NCI-H2196 treated with DMSO at 0.1 percent for 48 hours (cell line): Measurements from ENCODE around the gene VWA3B.
"Not testable (repeated sequence)": the region's sequence is repeated elsewhere in the genome, so short reads cannot be mapped to it uniquely, and the experiment has no call there.

Source experiments
- DNase-seq: peaks from one replicate; lab custom pipeline; 2025; ENCODE audit not compliant: unreplicated experiment; lab: John Stamatoyannopoulos, UW

Gene VWA3B

DNA sequence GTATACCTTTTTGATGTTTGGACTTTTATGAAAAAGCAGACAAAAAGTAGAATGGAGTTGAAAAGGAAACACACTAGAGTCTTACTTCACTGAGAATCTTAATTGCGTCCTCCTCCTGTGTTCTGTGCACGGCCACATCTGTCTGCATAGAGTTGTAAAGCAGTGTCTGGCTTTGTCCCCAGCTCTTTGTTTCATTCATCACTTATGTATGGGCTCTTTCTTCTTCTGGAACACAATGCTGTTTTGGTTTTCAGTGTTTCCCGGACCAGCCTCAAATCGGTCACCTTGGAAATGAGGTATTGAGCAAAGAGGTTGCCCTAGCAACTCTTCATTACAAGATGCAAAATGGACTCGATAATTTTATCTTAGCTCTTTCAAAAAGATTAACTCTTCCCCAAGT lies 155.0 kb downstream of the VWA3B start:
- no peak for DNase-seq

DNA sequence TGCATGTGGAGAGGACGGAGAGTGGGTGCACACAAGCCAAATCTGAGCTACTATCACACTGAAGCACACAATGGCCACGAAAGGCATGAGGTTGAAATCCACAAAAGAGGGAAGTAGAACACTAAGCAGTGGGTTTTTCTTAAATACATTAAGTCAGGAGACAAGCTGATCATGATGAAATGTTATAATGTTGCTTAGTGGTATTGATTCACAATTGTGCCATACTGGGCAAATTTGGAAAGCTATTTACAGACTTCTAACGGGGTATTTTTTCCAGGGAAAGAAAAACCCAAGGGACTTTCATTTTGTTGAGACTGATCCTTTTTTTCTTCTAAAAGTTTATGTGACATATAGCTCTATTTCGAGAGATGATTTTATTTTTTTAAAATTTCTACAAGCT lies 158.5 kb downstream of the VWA3B start:
- no peak for DNase-seq

DNA sequence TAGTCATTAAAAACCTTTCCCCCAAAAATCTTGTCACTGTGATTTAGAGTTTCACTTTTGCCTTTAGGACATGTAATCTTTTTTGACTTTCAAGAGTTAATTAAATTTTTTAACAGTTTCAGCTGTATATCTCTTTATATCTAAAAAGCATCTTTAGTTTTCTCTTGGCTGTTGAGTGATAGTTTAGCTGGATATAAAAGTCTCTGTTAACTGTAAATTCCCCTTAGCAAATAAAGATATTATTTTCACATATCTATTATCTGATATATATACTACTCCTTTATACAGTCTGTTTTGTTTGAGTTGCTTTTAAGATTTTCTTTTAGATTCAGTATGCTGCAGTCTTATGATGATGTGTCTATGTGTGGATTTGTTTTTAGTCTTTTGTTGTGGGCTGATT lies 160.4 kb downstream of the VWA3B start:
- DNase-seq, result no peak

DNA sequence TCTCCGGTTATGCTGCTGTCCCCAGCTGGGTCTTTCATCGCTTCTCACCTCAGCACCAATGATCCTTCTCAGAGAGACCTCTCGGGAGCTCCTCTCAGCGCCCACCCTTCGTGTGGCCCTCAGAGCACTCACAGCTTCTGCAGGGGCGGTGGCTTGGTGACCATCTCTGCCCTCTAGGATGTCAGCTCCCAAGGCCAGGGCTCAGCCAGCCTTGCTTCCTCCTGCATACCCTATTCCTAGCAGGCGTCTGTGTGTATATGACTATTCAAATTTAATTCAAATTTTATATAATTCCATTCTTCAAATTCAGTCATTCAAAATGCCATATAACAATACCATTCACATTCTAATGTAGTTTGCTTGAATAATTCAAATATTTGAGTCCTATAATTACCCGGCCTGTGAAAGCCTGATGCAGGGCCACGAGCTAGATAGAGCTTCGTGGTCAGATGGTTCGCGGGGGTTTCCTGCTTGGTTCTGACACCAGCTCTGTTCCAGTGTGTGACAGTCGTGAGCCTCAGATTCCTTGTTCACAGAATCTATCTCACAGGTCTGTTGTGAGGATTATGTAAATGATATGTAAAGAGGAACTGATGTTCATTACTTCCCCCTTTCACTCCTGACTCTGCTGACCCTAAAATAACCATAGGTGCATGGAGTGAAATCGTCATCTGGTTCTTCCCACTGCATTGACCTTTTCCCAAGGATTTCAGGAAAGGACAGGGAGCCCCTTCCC lies 165.2 kb downstream of the VWA3B start:
- DNase-seq, result no peak

DNA sequence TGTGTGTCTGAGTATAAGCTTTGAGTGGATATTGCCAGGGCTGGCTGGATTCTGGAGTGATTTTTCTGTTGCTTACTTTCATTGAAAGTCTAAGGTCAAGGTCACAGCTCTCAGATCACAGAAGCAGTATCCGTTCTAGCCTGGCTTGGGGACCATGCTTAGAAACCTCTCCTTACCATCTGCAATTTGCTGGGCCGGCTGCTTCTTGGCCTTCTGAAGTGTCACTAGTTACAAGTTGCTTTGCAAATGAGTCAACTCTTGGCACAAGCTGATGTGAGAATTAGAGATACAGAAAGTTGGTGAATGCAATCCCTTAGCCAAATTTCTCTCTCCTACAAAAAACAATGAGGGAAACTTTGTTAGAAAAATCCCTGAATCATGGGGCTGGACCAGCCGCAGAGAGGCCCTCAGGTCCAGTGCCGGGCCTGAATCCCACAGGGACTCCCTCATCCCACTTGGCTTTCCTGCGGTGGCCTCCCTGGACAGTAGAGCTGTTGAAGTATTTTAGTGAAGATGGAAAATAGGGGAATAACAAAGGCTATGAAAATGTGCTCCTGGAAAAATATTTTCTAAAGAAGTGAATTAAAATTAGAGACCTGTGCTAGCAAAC lies 166.6 kb downstream of the VWA3B start:
- DNase-seq, result no peak

DNA sequence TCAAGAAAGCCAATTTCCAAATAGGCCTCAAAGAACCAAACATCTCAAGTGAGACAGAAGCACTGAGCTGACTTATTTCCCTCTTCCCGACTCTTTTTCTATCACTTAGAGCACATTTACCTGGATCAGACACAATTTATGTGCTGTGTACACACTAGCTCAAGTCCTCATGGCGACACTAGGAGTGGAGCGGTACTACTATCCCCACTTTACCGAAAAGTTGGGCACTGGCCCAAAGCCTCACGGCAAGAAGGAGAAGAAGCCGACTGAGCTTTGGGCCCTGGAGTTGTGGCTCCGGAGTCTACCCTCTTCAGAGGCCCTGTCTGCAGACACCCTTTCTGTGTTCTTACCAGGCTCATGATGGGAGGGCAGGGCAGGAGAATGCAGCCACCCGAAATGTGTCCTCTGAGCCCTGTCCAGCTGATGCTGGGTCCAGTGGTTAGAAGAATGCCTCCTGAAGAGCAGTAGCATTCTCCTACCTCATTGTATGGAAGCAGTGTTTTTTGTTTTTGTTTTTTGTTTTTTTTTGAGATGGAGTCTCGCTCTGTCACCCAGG lies 167.6 kb downstream of the VWA3B start:
- DNase-seq, result no peak

DNA sequence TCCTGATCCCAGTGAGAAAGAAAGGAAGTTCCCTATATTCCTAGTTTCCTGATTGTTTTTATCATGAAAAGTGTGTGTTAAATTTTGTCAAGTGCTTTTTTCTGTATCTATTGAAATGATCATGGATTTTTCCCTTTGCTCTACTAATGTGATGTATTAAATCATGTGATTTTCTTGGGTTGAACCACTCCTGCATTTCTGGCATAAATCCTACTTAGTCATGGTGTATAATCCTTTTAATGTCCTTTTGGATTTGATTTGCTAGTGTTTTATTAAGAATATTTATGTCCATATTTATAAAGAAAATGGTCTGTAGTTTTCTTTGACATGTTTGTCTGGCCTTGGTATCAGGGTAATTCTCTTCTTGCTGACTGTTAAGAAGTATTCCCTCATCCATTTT lies 171.9 kb downstream of the VWA3B start:
- DNase-seq, result no peak

DNA sequence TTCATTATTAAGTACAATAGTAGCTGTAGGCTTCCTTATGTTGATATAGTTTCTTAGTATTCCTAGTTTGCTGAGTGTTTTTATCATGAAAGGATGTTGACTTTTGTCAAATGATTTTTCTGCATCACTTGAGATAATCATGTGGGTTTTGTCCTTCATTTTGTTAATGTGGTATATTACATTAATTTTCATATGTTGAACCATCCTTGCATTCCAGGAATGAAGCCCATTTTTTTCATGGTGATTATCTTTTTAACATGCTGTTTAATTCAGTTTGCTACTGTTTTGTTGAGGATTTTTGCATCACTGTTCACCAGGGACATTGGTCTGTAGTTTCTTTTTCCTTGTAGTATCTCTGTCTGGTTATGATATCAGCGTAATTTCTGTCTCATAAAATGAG lies 176.4 kb downstream of the VWA3B start:
- DNase-seq, result no peak

DNA sequence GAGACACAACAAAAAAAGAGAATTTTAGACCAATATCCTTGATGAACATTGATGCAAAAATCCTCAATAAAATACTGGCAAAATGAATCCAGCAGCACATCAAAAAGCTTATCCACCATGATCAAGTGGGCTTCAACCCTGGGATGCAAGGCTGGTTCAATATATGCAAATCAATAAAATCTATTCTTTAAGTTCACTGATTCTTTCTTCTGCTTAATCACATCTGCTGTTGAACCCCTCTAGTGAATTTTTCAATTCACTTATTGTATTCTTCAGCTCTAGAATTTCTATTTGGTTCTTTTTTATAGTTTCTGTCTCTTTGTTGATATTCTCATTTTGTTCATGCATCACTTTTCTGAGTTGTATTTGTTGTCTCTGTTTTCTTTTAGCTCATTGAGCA lies 181.3 kb downstream of the VWA3B start:
- not testable (repeated sequence) for DNase-seq

DNA sequence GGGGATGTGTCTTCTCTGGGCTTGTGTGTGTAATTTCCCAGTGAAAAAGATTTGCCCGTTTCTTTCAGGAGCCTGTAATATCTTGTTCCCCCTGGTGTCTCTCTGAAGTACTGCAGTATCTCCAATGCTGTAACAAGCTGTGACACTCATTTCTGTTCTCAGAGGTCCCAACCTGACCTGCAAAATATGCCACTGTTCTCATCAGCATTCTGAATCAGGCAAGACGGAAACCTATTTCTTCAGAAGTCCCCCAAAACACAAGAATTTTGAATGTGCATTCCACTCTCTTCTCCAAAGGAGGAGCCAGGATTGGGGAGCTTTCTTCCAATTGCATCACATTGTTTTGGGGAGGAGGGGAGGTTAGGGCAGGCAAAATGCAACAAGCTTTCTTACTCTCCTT lies 182.3 kb downstream of the VWA3B start:
- no peak for DNase-seq

DNA sequence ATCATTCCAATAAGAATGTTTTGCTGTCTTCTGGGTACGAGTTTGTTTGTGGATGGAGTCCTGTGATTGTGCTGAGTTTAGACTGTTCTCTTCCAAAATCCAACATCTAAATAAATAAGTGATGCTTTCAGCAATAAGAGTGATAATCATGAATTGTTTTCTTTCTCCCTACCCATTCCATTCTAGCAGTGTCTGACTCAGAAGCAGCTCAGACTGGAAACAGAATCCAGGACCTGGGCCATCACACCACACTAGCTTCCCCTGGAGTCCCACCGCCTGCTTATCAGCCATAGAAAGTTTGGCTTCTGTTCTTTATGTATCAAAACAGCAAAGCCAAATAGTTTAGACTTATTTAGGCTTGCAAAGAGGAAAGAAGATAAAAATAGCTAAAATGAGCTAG lies 182.9 kb downstream of the VWA3B start:
- DNase-seq, result no peak

DNA sequence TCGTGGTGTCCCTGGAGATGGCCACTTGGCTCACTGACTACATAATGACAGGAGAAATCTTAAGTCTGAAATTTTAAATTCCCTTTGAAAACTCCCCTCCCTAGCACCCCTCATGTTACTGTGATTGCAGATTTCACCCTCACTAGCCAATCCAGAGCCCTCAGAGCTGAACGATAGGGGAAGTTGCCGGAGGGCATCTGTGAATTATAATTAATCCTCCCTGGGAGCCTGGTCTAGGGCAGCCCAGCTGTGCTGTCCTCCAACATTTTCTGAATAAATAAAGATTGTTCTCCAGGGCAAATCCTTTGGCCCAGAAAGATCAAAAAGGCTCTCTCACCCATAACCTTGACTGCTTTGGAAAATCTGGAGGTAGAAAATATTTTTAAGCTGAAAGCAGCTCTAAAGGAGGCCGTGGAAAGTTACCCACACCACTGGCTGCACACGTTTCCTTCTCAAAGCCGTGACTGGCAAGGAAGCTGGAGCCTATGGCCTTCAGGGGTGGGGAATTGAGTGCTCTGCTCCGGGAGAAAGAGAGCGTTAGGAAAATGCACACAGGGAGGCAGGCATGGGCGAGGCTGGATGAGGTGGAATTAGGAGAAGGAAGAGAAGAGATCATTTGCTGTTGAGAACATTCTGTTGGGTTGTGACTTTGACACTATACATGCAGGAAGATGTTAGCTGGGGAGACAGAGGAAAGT lies 190.3 kb downstream of the VWA3B start:
- no peak for DNase-seq

DNA sequence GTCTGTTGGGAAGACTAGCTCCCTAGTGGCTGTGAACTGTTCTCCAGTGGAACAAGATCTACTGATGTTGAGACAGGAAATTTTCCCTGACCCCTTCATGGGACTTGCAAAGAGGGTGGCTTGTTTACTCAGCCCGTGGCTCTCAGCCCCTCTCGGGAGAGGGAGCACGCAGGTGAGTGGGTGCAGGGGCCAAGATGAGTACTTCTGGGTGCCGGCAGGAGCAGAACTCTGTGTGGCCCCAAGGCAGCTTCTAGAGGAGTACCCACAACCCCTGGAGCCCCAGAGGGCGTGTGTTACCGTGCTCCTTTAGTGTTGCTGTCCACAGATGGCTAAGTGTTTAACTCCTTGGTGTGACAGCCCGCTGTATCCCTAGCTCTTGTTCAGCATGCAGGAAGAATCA lies 191.1 kb downstream of the VWA3B start:
- no peak for DNase-seq

DNA sequence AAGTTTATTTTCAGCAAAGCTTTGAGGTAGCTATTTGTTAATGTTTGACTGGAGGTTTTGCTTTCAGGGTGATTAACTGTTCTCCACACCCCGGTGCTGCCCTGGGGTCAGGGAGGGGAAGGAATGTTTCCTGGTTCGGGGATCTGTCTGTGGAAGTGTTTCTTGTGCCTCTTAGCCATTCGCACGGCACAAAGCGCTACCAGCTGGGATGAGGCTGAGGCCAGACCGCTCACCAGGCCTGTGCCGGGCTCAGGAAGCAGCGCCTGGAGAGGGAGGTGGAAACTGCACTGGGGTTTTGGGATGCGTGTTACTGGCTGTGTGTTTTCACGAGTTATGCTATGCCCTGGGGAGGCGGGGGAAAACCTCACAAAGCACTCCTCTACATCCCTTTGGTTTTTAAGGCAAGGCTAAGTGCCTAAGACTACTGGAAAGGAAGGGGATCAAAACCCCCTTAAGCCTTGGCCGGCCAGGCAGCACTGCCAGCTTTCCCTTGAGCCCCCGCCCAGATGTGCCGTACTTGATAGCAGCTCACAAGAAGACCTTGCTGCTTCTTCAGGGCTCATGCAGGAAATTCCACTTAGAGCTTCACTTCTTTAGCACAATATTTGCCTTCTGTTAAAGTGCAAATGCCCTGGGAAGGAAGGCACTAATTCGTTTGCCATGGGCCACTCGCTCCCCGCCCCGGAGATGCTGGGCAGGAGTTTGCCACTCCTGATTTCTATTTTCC lies 193.6 kb downstream of the VWA3B start:
- DNase-seq, result no peak

DNA sequence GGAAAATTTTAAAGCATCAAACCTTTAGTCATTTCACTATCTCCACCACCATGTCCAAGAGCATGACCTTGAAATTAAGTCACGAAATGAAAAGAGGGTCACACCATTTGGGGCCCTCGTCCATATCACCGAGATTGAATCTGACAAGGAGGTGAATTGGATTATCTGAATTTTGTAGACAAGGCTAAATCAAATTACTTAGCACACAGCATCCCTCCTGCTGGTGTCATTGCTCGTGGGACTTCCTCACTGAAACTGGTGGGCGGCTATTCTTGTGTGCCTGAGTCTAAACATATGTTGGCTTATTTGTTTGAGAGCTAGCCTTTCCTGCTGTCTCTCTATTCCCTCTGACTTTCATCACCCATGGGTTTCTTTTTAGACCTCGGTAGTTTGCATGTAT lies 194.6 kb downstream of the VWA3B start:
- no peak for DNase-seq

DNA sequence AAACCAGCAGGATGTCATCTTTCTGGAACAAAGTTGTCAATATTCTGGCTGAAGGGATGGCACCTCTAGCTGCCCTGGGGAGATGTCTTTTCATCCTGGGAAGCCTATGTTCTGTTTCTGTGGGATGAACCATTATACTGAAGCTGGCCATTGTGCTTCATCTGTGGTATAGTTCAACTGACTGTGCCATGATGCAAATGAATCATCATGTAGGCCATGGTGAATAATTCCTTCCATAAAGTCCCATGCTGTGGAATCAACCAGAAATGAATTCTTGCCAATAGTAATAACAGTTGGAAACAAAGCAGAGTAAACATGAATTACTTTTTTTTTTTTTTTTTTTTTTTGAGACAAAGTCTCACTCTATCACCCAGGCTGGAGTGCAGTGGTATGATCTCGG lies 195.1 kb downstream of the VWA3B start:
- no peak for DNase-seq

DNA sequence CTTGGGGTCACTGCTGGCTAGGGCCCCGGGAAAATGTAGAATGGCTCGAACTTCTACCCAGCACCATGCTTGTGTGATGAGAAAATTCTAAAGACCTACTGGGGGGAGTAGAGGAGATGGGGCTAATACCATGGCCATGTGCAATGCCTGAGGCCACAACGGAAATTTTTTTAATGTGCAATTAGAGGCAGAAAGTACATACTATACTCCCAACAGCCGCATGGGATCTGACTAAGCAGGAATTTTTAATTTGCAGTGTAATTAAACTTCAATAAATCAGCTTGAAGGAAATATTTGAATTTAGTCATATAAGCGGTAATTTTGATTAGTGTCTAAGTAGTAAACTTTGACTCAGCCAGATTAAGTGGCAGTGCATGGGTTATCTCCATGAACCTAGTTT lies 206.1 kb downstream of the VWA3B start:
- no peak for DNase-seq

DNA sequence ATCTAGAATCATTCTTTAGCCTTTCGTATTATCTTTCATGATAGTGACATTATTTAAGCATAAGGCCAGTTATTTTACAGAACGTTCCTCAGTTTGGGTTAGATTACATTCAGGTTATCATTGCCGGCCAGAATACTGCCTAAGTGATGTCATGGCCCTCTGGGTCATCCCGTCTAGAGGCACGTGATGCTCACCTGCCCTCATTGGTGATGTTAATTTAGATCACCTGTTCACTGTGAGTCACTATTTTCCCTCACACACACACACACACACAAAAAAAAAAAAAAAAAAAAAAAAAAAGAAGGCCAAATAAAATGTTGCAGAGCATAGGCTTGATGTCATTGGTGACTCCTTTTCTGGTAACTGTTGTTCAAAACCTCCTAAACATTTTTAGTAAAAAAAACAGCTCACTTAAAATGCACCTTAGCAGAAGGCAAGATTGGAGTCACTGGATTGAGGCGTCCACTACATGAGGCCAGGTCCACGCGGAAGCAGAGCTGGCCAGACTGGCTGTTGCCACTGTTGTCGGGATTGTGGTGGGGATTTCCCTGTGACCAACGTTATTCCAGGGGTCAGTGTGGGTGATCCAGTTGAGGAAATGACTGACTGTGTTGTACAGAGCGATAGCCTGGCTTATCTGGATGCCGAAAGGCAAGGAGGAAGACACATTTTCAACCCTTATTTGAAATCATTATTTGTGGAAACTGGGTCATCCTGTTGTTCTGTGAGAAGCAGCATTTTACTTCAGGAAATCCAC lies 207.1 kb downstream of the VWA3B start:
- DNase-seq, result no peak

DNA sequence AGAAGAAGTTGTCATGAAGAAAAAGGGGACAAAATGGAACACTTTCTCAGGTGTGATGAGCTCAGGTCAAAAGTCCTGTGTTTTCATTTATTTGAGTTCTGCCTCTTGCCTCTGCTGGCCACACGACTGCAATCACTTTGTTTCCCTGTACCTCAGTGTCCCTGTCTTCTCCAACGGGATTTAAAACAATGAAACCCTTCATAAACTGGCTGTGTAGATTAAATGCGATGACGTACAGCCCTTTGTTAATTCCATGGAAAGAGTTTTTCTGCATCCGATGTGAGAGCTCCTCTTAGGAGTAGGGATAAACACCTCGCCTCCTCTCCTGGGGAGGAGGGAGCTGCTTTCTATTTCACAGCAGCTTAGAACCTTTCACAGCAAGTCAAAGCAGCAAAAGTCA lies 207.7 kb downstream of the VWA3B start:
- DNase-seq, result no peak

DNA sequence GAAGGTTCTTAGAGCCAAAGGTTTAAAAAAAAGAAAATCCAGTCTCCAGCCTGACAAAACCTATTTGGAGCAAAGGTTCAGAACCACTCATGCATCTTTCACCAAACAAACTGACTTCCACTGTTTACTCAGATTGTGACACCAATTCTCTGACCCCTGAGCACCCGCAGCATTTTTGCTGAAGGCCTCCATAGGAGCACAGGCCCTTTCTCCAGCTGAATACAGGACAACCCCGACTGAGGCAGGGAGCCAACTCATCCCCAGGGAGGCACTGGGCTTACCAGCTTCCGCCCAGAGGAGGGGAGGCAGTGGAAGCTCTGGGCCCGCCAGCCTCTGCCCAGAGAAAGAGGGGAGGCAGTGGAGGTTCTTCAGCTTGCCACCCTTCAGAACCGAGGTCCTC lies 208.3 kb downstream of the VWA3B start:
- no peak for DNase-seq
